Loucy (cell line): ENCODE data around the gene CACNA1I.

ENCODE experiments used
- H2AFZ ChIP-seq: fragments of 200-600 bp; sonication (generic); 2 replicates; pipeline ENCODE4 v1.6.0; 2016; ENCODE audit warnings: antibody characterized with exemption, mild to moderate bottlenecking, low read length, moderate library complexity
- H3F3A ChIP-seq: fragments of 200-600 bp; 2 replicates; pipeline ENCODE4 v1.6.0; 2016; ENCODE audit warnings: antibody characterized with exemption, low read depth, mild to moderate bottlenecking
- H3K27me3 ChIP-seq: fragments of 200-600 bp; sonication (generic); 2 replicates; pipeline ENCODE4 v1.6.1; 2014; ENCODE audit warnings: low read length, mild to moderate bottlenecking; ENCODE audit not compliant: insufficient read depth, poor library complexity, severe bottlenecking
- H3K36me3 ChIP-seq: fragments of 200-600 bp; sonication (generic); 2 replicates; pipeline ENCODE4 v1.6.1; 2016; ENCODE audit warnings: low read length; ENCODE audit not compliant: insufficient read depth
- H3K4me1 ChIP-seq: fragments of 200-600 bp; sonication (generic); 2 replicates; pipeline ENCODE4 v1.5.1; 2014; ENCODE audit warnings: low read length, mild to moderate bottlenecking; ENCODE audit not compliant: insufficient read depth, poor library complexity, severe bottlenecking
- H3K4me2 ChIP-seq: fragments of 200-600 bp; sonication (generic); 2 replicates; pipeline ENCODE4 v1.6.0; 2014; ENCODE audit warnings: antibody characterized with exemption, low read length, low read depth, mild to moderate bottlenecking; ENCODE audit not compliant: poor library complexity, severe bottlenecking
- H3K4me3 ChIP-seq: fragments of 200-600 bp; sonication (generic); 2 replicates; pipeline ENCODE4 v1.5.1; 2014; ENCODE audit warnings: low read length, mild to moderate bottlenecking, mixed read lengths; ENCODE audit not compliant: poor library complexity, severe bottlenecking
- H3K79me2 ChIP-seq: fragments of 200-600 bp; sonication (generic); 2 replicates; pipeline ENCODE4 v1.6.1; 2014; ENCODE audit warnings: low read length; ENCODE audit not compliant: insufficient read depth
- H3K9ac ChIP-seq: fragments of 200-600 bp; sonication (generic); 2 replicates; pipeline ENCODE4 v1.6.0; 2014; ENCODE audit warnings: mild to moderate bottlenecking, low read depth, low read length, moderate library complexity; ENCODE audit not compliant: poor library complexity, severe bottlenecking
- H3K9me2 ChIP-seq: fragments of 200-600 bp; sonication (generic); replicated peaks from 2 replicates; pipeline ENCODE4 v1.6.1; 2016; ENCODE audit warnings: low read depth, low read length, mixed read lengths
- H3K9me3 ChIP-seq: fragments of 200-600 bp; sonication (generic); 2 replicates; pipeline ENCODE4 v1.6.1; 2014; ENCODE audit warnings: mild to moderate bottlenecking, antibody characterized with exemption, low read length, low read depth; ENCODE audit not compliant: insufficient read depth
- H4K20me1 ChIP-seq: fragments of 200-600 bp; sonication (generic); 2 replicates; pipeline ENCODE4 v1.6.0; 2014; ENCODE audit warnings: antibody characterized with exemption, low read length, mild to moderate bottlenecking; ENCODE audit not compliant: insufficient read depth, poor library complexity, severe bottlenecking
- EZH2phosphoT487 ChIP-seq: fragments of 200-600 bp; IDR thresholded peaks from 2 replicates; pipeline ENCODE4 v1.6.1; 2018; ENCODE audit warnings: antibody characterized with exemption, mild to moderate bottlenecking, moderate library complexity, borderline replicate concordance
- TF ChIP-seq, protein P1 (sequence below): fragments of 200-600 bp; sonication (generic); conservative IDR thresholded peaks from 2 replicates; pipeline ENCODE4 v1.5.1; 2014; ENCODE audit warnings: mild to moderate bottlenecking, antibody characterized with exemption, low read length

The CACNA1I gene

DNA sequence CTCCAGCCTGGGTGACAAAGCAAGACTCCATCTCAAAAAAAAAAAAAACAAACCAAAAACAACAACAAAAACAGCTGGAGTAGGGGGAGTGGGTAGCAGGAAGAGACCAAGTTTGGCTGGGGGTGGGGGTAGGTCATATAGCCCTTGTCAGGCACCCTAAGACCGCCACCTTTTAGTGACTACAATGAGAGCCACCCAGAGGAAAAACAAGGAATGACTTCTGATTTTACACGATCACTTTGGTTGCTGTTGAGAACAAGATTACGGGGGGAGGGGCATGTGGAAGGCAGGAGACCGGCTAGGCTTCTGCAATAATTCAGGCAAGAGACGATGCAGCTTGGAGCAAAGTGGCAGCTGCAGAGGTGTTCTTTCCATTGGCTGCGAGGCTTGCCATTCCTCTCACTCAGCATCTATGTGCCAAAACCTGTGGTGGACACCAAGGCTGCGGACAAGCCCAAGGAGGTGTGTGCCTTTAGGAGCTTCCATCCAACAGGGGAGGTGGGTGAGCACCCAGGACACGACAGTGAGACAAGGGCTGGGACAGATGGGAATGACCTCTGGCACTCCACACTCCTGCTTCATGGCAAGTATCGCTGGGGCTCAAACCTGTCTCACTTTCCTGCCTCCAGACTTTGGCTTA is 39.7 kb upstream of the CACNA1I start:
- H3F3A ChIP-seq = peaks cover 4% of the 10 kb centered on the region; the same call in 1 of the 2 replicates
- H3K9ac ChIP-seq = peak overlapping the region; percentile 90
- H3K27me3 ChIP-seq = no peaks in the 10 kb centered on the region
- H3K79me2 ChIP-seq = peaks cover 63% of the 10 kb centered on the region
- H3K4me3 ChIP-seq = peak overlapping the region; percentile 82
- H3K9me2 ChIP-seq = no peaks in the 10 kb centered on the region
- peaks cover 49% of the 10 kb centered on the region for H4K20me1 ChIP-seq
- H3K36me3 ChIP-seq = 0 out of 2 replicates have a peak, but pooled peaks cover 6% of the 10 kb centered on the region
- H3K4me2 ChIP-seq = peak overlapping the region; percentile 81
- TF ChIP-seq, protein P1, sequence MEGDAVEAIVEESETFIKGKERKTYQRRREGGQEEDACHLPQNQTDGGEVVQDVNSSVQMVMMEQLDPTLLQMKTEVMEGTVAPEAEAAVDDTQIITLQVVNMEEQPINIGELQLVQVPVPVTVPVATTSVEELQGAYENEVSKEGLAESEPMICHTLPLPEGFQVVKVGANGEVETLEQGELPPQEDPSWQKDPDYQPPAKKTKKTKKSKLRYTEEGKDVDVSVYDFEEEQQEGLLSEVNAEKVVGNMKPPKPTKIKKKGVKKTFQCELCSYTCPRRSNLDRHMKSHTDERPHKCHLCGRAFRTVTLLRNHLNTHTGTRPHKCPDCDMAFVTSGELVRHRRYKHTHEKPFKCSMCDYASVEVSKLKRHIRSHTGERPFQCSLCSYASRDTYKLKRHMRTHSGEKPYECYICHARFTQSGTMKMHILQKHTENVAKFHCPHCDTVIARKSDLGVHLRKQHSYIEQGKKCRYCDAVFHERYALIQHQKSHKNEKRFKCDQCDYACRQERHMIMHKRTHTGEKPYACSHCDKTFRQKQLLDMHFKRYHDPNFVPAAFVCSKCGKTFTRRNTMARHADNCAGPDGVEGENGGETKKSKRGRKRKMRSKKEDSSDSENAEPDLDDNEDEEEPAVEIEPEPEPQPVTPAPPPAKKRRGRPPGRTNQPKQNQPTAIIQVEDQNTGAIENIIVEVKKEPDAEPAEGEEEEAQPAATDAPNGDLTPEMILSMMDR = peak; percentile 55
- TF ChIP-seq EZH2phosphoT487 = no peak
- no peak overlapping the region for H2AFZ ChIP-seq
- no peaks in the 10 kb centered on the region for H3K9me3 ChIP-seq
- H3K4me1 ChIP-seq = peaks cover 47% of the 10 kb centered on the region

DNA sequence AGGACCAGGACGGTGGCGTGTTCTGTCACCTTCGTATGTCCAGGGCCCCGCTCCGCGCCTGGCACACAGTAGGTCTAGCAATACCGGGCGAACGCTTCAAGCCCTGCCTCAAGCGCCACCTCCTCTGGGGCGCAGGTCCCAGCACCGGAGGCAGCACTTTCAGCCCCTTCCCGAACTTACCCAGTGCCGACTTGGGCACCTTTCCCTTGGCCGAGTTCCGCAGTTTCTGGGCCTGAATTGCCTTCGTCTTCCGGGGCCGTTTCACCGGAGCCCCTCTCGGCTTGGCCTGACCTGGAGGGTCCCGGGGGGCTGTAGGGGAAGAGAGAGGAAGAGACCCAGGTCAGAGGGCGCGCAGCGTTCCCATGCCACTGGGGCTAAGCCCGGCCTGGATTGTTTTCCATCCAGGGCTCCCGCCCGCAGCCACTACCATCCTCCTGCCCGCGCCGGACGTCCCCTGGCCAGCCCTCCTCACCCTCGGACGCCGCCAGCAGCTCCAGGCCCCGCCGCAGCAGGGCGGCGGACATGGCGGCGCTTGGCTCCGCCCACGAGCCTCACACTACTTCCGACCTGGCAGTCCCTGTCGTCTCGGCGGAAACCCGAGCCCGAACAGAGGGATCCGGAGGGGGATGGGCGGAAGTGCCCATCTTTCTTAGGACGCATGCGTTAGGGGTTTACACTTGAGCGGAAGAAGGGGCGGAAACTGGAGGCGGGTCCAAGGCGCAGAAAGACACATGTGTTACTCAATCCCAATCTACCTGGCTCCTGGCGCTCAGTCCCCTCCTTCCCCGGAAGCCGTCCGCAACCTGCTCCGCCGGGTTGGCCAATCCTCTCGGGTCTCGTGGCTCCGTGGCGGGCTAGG is 38.1 kb upstream of the CACNA1I start, which contains the start of gene RPS19BP1:
TSS of gene RPS19BP1 (minus strand) at position 534 of the 859 bp plus-strand sequence. CDS start at position 524, 10 bp downstream.
- Histone ChIP-seq H3F3A (no peaks in the 10 kb centered on the region), H3K79me2 (peaks cover 49% of the 10 kb centered on the region), H3K36me3 (0 out of 2 replicates have a peak, but pooled peaks cover 6% of the 10 kb centered on the region), H3K9me3 (no peaks in the 10 kb centered on the region), H3K9me2 (no peaks in the 10 kb centered on the region), H3K4me2 (peak within 1 kb of the TSS; percentile 81), H4K20me1 (peaks cover 36% of the 10 kb centered on the region), H3K4me3 (peak within 1 kb of the TSS; percentile 82), H2AFZ (peak within 1 kb of the TSS; percentile 78), H3K4me1 (peaks cover 46% of the 10 kb centered on the region), H3K9ac (peak within 1 kb of the TSS; percentile 90), H3K27me3 (no peaks in the 10 kb centered on the region)
- TF ChIP-seq, protein P1 = no peak
- TF ChIP-seq EZH2phosphoT487 = no peak

DNA sequence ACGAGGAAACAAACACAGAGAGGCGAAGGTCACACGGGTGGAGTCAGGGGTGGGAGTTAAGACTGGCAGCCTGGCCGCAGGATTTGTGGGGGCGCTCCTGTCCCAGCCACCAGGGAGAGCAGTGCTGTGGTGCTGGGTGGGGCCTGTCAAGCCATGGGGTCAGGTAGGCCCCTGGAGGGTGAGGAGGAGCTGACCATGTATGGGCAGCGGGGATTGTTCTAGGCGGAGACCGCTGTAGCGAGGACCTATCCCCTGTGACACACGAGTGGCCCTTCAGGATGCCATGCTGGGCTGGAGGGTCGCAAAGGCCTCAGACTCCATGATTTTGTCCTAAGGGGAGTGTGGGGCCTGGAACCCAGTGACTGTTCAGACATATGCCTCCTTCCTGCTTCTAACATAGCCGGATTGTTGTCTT is 36.5 kb upstream of the CACNA1I start:
- TF ChIP-seq EZH2phosphoT487 = no peak
- TF ChIP-seq, protein P1 = no peak
- Histone ChIP-seq H4K20me1 (peaks cover 20% of the 10 kb centered on the region), H3K9ac (peak overlapping the region; percentile 3), H3K4me1 (peaks cover 32% of the 10 kb centered on the region), H3K9me3 (no peaks in the 10 kb centered on the region), H3K27me3 (no peaks in the 10 kb centered on the region), H3K4me2 (peak overlapping the region; percentile 58), H2AFZ (peak overlapping the region; percentile 82), H3K79me2 (peaks cover 33% of the 10 kb centered on the region), H3K36me3 (0 out of 2 replicates have a peak, but pooled peaks cover 6% of the 10 kb centered on the region), H3K4me3 (peak overlapping the region; percentile 22), H3K9me2 (no peaks in the 10 kb centered on the region), H3F3A (no peaks in the 10 kb centered on the region)
